GM12892 (cell line): ENCODE results near the gene MED26.

Source experiments
- POLR2A ChIP-seq: IDR thresholded peaks from 2 replicates; pipeline ENCODE4 v1.6.1; 2011; ENCODE audit warnings: low read depth, low read length, control low read depth
- POLR2AphosphoS5 ChIP-seq: IDR thresholded peaks from 2 replicates; pipeline ENCODE4 v1.6.1; 2011; ENCODE audit warnings: low read depth, low read length, control low read depth
- TAF1 ChIP-seq: IDR thresholded peaks from 2 replicates; pipeline ENCODE4 v1.6.1; 2011; ENCODE audit warnings: low read depth, mild to moderate bottlenecking, control low read depth, low read length, borderline replicate concordance

DNA sequence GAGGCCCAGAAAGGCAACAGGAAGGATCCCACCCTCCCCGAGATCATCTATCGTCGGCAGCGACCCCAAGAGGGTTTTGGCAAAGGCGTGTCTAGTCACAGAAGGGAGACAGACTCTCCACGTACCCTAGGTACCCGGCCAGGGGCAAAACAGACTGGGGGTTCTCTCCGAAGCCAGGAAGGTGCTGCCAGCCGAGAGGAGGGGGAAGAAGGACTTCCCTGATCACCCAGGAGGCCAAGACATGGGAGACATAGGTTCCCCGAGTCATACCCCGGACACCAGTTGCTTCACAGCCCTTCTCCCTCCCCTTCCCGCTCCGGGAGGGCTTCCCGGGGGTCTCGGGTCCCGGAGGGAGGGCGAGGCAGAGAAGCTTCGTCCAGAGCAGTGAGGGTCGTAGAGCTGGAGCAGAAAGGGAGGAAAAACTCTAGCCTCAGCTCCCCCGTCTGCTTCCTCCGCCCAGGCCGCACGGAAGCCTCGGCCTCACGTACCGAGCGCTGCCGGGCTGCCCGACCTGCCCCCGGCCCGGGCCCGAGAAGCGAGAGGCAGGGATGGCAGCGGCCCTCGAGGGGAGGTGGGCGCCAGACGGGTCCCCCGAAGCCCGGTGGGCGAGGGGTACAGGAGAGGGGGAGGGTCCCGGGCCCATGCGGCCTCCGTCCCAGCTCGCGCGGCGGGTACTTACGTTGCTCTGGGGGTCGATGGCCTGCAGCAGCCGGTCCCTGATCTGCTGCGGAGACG is 644 bp downstream of the MED26 start:
- no peak for TF ChIP-seq POLR2AphosphoS5
- TF ChIP-seq POLR2A, result no peak
- 0 out of 2 replicates have a peak, but pooled peaks have one; percentile 33 for TF ChIP-seq TAF1
